GM20431 (cell line): ENCODE data around the gene DNAI2.
"Not testable (repeated sequence)": the region's sequence is repeated elsewhere in the genome, so short reads cannot be mapped to it uniquely, and the experiment has no call there.

ENCODE experiments used
- in situ Hi-C: fragments of 300-500 bp; cut with MseI, MboI; formaldehyde crosslinking; loops from one replicate; pipeline ENCODE4 v1.15.0; 2020; ENCODE audit warnings: low sequenced_read_pairs; ENCODE audit not compliant: unreplicated experiment

Gene DNAI2

GRCh38 chr17:74271901-74272561, 2.0 kb upstream of the DNAI2 start:
- in situ Hi-C loops = no loop called here

GRCh38 chr17:74272731-74273201, 1.3 kb upstream of the DNAI2 start:
- in situ Hi-C loops = no loop called here

GRCh38 chr17:74274709-74275340, 791 bp downstream of the DNAI2 start:
- in situ Hi-C loops = no loop called here

- in situ Hi-C loops = no loop called here
These were observed 2.0 kb downstream of the DNAI2 start for GRCh38 chr17:74276051-74276476.

GRCh38 chr17:74276541-74277009, 2.5 kb downstream of the DNAI2 start:
- in situ Hi-C loops = no loop called here

GRCh38 chr17:74277935-74278334, 3.9 kb downstream of the DNAI2 start:
- in situ Hi-C loops = no loop called here

GRCh38 chr17:74279617-74280016, 5.6 kb downstream of the DNAI2 start:
- in situ Hi-C loops = not testable (repeated sequence)

GRCh38 chr17:74280093-74280513, 6.1 kb downstream of the DNAI2 start:
- in situ Hi-C loops = no loop called here

GRCh38 chr17:74281799-74282198, 7.8 kb downstream of the DNAI2 start:
- in situ Hi-C loops = no loop called here

- in situ Hi-C loops = not testable (repeated sequence)
These were observed 8.2 kb downstream of the DNAI2 start for GRCh38 chr17:74282274-74282586.

GRCh38 chr17:74282587-74283370, 8.7 kb downstream of the DNAI2 start:
- in situ Hi-C loops = no loop called here

- in situ Hi-C loops = no loop called here
These were observed 9.3 kb downstream of the DNAI2 start for GRCh38 chr17:74283371-74283673.

- in situ Hi-C loops = no loop called here
These were observed 13.1 kb downstream of the DNAI2 start for GRCh38 chr17:74287031-74287602.

GRCh38 chr17:74288785-74289184, 14.8 kb downstream of the DNAI2 start:
- in situ Hi-C loops = no loop called here

GRCh38 chr17:74289688-74290087, 15.7 kb downstream of the DNAI2 start:
- in situ Hi-C loops = no loop called here

GRCh38 chr17:74290340-74290739, 16.3 kb downstream of the DNAI2 start:
- in situ Hi-C loops = no loop called here

- in situ Hi-C loops = no loop called here
These were observed 18.5 kb downstream of the DNAI2 start for GRCh38 chr17:74292495-74292894.

GRCh38 chr17:74295625-74296547, 21.9 kb downstream of the DNAI2 start:
- in situ Hi-C loops = no loop called here

- in situ Hi-C loops = no loop called here
These were observed 22.5 kb downstream of the DNAI2 start for GRCh38 chr17:74296548-74296936.

GRCh38 chr17:74297941-74298340, 23.9 kb downstream of the DNAI2 start:
- in situ Hi-C loops = no loop called here
